Measurements from ENCODE around the gene IQGAP2.

DNA sequence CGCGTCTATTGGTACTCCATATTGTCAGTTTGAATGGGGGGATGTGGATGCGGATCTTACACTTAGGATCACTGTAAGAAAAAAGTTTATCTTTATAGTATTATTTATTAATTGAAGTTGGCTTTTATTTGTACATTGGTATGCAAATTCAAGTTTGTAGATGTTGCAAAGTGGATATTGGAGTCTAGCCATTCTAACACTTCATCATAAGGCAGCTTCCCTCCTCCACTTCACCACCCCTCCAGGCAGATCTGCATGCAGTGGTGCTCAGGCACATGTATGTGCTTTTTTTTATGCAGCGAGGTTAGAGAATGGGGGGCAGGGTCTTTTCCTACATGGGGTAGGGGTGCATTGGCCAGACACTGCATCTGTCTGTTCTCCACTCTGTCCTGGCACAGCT is 84.3 kb downstream of the IQGAP2 start:
- TF ChIP-seq, protein P1, sequence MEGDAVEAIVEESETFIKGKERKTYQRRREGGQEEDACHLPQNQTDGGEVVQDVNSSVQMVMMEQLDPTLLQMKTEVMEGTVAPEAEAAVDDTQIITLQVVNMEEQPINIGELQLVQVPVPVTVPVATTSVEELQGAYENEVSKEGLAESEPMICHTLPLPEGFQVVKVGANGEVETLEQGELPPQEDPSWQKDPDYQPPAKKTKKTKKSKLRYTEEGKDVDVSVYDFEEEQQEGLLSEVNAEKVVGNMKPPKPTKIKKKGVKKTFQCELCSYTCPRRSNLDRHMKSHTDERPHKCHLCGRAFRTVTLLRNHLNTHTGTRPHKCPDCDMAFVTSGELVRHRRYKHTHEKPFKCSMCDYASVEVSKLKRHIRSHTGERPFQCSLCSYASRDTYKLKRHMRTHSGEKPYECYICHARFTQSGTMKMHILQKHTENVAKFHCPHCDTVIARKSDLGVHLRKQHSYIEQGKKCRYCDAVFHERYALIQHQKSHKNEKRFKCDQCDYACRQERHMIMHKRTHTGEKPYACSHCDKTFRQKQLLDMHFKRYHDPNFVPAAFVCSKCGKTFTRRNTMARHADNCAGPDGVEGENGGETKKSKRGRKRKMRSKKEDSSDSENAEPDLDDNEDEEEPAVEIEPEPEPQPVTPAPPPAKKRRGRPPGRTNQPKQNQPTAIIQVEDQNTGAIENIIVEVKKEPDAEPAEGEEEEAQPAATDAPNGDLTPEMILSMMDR (IDR thresholded peaks at IDR 0.05; ENCODE audit: insufficient read depth, low read length, poor library complexity, severe bottlenecking): no peak
- TF ChIP-seq EZH2phosphoT487 (conservative IDR thresholded peaks at IDR 0.05; ENCODE audit: low read length): no peak

Data from SU-DHL-6 (cell line).